Measurements from ENCODE around the gene NAV3.

The NAV3 gene

DNA sequence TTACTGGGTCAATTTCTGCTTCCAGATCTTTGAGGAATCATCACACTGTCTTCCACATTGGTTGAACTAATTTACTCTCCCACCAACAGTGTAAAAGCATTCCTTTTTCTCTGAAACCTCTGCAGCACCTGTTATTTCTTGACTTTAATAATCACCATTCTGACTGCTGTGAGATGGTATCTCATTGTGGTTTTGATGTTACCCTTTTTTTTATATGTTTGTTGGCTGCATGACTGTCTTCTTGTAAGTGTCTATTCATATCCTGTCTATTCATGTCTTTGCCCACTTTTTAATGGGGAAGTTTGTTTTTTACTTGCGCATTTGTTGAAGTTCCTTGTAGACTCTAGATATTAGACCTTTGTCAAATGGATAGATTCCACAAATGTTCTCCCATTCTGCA lies 324.9 kb downstream of the NAV3 start:
- CTCF ChIA-PET, result no interaction called here
- H3K27me3 Mint-ChIP-seq, result no peaks in the 10 kb centered on the region

GRCh38 chr12:78156751-78157150 lies 326.1 kb downstream of the NAV3 start:
- H3K27ac Mint-ChIP-seq, result no peak overlapping the region
- H3K4me1 Mint-ChIP-seq, result no peaks in the 10 kb centered on the region
- H3K9me3 Mint-ChIP-seq, result no peaks in the 10 kb centered on the region
- no peak for DNase-seq
- no peaks in the 10 kb centered on the region for H3K36me3 Mint-ChIP-seq
- CTCF ChIA-PET, result no interaction called here
- no peaks in the 10 kb centered on the region for H3K27me3 Mint-ChIP-seq
- H3K4me3 Mint-ChIP-seq, result no peak overlapping the region

More for the DNA sequence above, 324.9 kb downstream of the NAV3 start:
- no peak overlapping the region for H3K27ac Mint-ChIP-seq
- H3K9me3 Mint-ChIP-seq, result no peaks in the 10 kb centered on the region
- no peak for DNase-seq
- no peaks in the 10 kb centered on the region for H3K4me1 Mint-ChIP-seq
- no peak overlapping the region for H3K4me3 Mint-ChIP-seq
- H3K36me3 Mint-ChIP-seq, result no peaks in the 10 kb centered on the region

- Mint-ChIP-seq H3K4me3 (no peak overlapping the region), H3K9me3 (no peaks in the 10 kb centered on the region), H3K4me1 (no peaks in the 10 kb centered on the region), H3K27ac (no peak overlapping the region), H3K27me3 (no peaks in the 10 kb centered on the region), H3K36me3 (no peaks in the 10 kb centered on the region)
- no peak for DNase-seq
- CTCF ChIA-PET, result no interaction called here
Measured at GRCh38 chr12:78157199-78157598, 326.5 kb downstream of the NAV3 start.

DNA sequence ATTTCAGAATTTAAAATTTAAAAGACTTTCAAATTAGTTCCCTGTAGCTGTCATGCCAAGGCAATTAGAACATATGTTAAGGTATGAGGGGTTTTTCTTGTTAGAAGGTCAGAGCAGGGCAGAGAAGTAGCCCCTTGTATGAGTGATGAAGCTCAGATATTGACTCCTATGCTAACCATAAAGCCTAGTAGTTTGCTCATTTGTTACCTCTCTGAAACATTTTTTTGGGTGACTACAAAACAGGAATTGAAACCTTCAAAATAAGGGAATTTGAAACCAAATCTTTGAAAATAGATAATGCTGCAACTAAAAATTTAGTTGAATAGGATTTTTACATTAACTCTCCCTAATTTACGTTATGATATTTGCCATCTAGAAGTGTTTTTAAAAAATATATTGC lies 333.5 kb downstream of the NAV3 start:
- H3K4me1 Mint-ChIP-seq, result no peaks in the 10 kb centered on the region
- CTCF ChIA-PET, result no interaction called here
- no peak for DNase-seq
- H3K27ac Mint-ChIP-seq, result no peak overlapping the region
- no peaks in the 10 kb centered on the region for H3K27me3 Mint-ChIP-seq
- H3K4me3 Mint-ChIP-seq, result no peak overlapping the region
- H3K9me3 Mint-ChIP-seq, result no peaks in the 10 kb centered on the region
- no peaks in the 10 kb centered on the region for H3K36me3 Mint-ChIP-seq

GRCh38 chr12:78167510-78167909 lies 336.8 kb downstream of the NAV3 start:
- CTCF ChIA-PET, result no interaction called here

GRCh38 chr12:78171061-78171460 lies 340.4 kb downstream of the NAV3 start:
- CTCF ChIA-PET, result no interaction called here
- H3K27ac Mint-ChIP-seq, result no peak overlapping the region
- H3K27me3 Mint-ChIP-seq, result no peaks in the 10 kb centered on the region
- H3K9me3 Mint-ChIP-seq, result peaks cover 4% of the 10 kb centered on the region
- no peak for DNase-seq
- H3K36me3 Mint-ChIP-seq, result no peaks in the 10 kb centered on the region
- no peaks in the 10 kb centered on the region for H3K4me1 Mint-ChIP-seq
- no peak overlapping the region for H3K4me3 Mint-ChIP-seq

More at GRCh38 chr12:78167510-78167909, 336.8 kb downstream of the NAV3 start:
- H3K36me3 Mint-ChIP-seq, result no peaks in the 10 kb centered on the region
- no peak overlapping the region for H3K4me3 Mint-ChIP-seq
- DNase-seq, result no peak
- H3K27me3 Mint-ChIP-seq, result no peaks in the 10 kb centered on the region
- no peak overlapping the region for H3K27ac Mint-ChIP-seq
- H3K9me3 Mint-ChIP-seq, result peaks cover 2% of the 10 kb centered on the region
- H3K4me1 Mint-ChIP-seq, result no peaks in the 10 kb centered on the region

- peaks cover 4% of the 10 kb centered on the region for H3K9me3 Mint-ChIP-seq
- no peak overlapping the region for H3K4me3 Mint-ChIP-seq
- no peaks in the 10 kb centered on the region for H3K27me3 Mint-ChIP-seq
- CTCF ChIA-PET, result no interaction called here
- H3K27ac Mint-ChIP-seq, result no peak overlapping the region
- no peak for DNase-seq
- no peaks in the 10 kb centered on the region for H3K4me1 Mint-ChIP-seq
- H3K36me3 Mint-ChIP-seq, result no peaks in the 10 kb centered on the region
Measured at GRCh38 chr12:78176643-78177042, 345.9 kb downstream of the NAV3 start.

GRCh38 chr12:78177298-78177697 lies 346.6 kb downstream of the NAV3 start:
- DNase-seq, result no peak
- Mint-ChIP-seq H3K27ac (no peak overlapping the region), H3K4me3 (no peak overlapping the region), H3K9me3 (peaks cover 3% of the 10 kb centered on the region), H3K36me3 (no peaks in the 10 kb centered on the region), H3K27me3 (no peaks in the 10 kb centered on the region), H3K4me1 (no peaks in the 10 kb centered on the region)
- CTCF ChIA-PET, result no interaction called here

DNA sequence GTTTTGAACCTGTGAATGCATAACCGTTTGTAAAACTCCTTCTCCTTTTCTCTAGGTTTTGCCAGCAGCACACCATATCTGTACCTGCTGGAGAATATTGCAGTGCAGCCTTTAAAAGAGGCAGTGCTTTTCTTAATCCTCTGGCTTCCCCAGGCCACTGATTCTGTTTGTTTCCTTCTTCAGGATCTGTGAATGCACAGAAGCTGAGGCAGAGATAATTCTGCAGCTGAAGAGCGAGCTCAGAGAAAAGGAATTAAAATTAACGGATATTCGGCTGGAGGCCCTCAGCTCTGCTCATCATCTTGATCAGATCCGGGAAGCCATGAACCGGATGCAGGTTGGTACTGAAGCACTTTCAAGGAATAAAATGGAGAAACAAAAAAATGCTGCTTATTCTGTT lies 348.7 kb downstream of the NAV3 start:
- H3K9me3 Mint-ChIP-seq, result peaks cover 2% of the 10 kb centered on the region
- H3K4me3 Mint-ChIP-seq, result no peak overlapping the region
- H3K36me3 Mint-ChIP-seq, result no peaks in the 10 kb centered on the region
- no peaks in the 10 kb centered on the region for H3K27me3 Mint-ChIP-seq
- CTCF ChIA-PET, result no interaction called here
- no peak for DNase-seq
- H3K4me1 Mint-ChIP-seq, result no peaks in the 10 kb centered on the region
- no peak overlapping the region for H3K27ac Mint-ChIP-seq

GRCh38 chr12:78181544-78182162 lies 351.0 kb downstream of the NAV3 start:
- DNase-seq, result no peak
- Mint-ChIP-seq H3K27me3 (no peaks in the 10 kb centered on the region), H3K4me1 (no peaks in the 10 kb centered on the region), H3K9me3 (no peaks in the 10 kb centered on the region), H3K4me3 (no peak overlapping the region), H3K36me3 (no peaks in the 10 kb centered on the region), H3K27ac (no peak overlapping the region)
- CTCF ChIA-PET, result no interaction called here

- Mint-ChIP-seq H3K4me3 (no peak overlapping the region), H3K27me3 (no peaks in the 10 kb centered on the region), H3K4me1 (no peaks in the 10 kb centered on the region), H3K27ac (no peak overlapping the region), H3K9me3 (no peaks in the 10 kb centered on the region), H3K36me3 (no peaks in the 10 kb centered on the region)
- DNase-seq, result no peak
- CTCF ChIA-PET, result no interaction called here
Measured at GRCh38 chr12:78183824-78184223, 353.1 kb downstream of the NAV3 start.

- H3K27me3 Mint-ChIP-seq, result no peaks in the 10 kb centered on the region
- H3K36me3 Mint-ChIP-seq, result no peaks in the 10 kb centered on the region
- H3K9me3 Mint-ChIP-seq, result no peaks in the 10 kb centered on the region
- no peak overlapping the region for H3K27ac Mint-ChIP-seq
- no peaks in the 10 kb centered on the region for H3K4me1 Mint-ChIP-seq
- H3K4me3 Mint-ChIP-seq, result no peak overlapping the region
- CTCF ChIA-PET, result no interaction called here
- no peak for DNase-seq
Measured at GRCh38 chr12:78185109-78185508, 354.4 kb downstream of the NAV3 start.

DNA sequence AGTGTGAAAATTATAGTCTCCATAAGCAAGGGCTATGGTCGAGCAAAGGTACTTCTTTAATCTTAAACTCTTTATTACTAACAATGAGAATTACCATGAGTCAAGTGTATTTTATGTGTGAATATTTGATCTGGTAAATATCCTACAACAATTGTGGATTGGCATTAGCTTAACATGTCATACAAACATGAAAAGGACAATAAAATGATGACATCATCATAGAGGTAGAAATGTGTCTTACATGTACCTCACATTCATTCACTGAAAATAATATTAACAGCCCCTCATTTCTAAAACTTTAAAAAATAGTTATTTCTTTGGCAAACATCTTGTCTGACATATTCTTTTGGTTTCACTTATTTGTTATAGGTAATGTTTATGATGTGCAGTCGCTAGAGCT lies 355.0 kb downstream of the NAV3 start:
- Mint-ChIP-seq H3K36me3 (no peaks in the 10 kb centered on the region), H3K27me3 (no peaks in the 10 kb centered on the region), H3K27ac (no peak overlapping the region), H3K4me3 (no peak overlapping the region), H3K9me3 (no peaks in the 10 kb centered on the region), H3K4me1 (no peaks in the 10 kb centered on the region)
- no peak for DNase-seq
- CTCF ChIA-PET, result no interaction called here

DNA sequence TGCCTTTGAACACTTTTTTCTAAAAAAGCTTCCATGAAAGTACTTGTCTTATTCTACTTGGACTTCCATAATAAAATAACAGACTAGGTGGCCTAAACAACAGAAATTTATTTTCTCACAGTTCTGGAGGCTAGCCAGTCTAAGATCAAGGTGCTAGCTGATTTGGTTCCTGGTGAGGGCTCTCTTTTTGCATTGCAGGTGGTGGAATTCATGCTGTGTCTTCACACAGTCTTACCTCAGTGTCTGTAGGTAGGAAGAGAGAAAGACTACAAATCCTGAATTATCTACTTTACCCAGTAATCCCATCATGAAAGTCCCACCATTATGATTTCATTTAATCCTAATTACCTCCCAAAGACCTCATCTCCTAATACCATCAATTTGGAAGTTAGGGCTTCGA lies 356.0 kb downstream of the NAV3 start:
- H3K27me3 Mint-ChIP-seq, result no peaks in the 10 kb centered on the region
- no peak overlapping the region for H3K4me3 Mint-ChIP-seq
- no peak for DNase-seq
- no peaks in the 10 kb centered on the region for H3K36me3 Mint-ChIP-seq
- H3K27ac Mint-ChIP-seq, result no peak overlapping the region
- no peaks in the 10 kb centered on the region for H3K4me1 Mint-ChIP-seq
- CTCF ChIA-PET, result no interaction called here
- no peaks in the 10 kb centered on the region for H3K9me3 Mint-ChIP-seq

- no peak overlapping the region for H3K4me3 Mint-ChIP-seq
- no peaks in the 10 kb centered on the region for H3K4me1 Mint-ChIP-seq
- no peak overlapping the region for H3K27ac Mint-ChIP-seq
- no peaks in the 10 kb centered on the region for H3K27me3 Mint-ChIP-seq
- CTCF ChIA-PET, result no interaction called here
- H3K9me3 Mint-ChIP-seq, result no peaks in the 10 kb centered on the region
- DNase-seq, result no peak
- H3K36me3 Mint-ChIP-seq, result no peaks in the 10 kb centered on the region
Measured at GRCh38 chr12:78187741-78188140, 357.0 kb downstream of the NAV3 start.

- CTCF ChIA-PET, result no interaction called here
- no peak for DNase-seq
- no peaks in the 10 kb centered on the region for H3K9me3 Mint-ChIP-seq
- no peaks in the 10 kb centered on the region for H3K27me3 Mint-ChIP-seq
- H3K4me1 Mint-ChIP-seq, result no peaks in the 10 kb centered on the region
- H3K36me3 Mint-ChIP-seq, result no peaks in the 10 kb centered on the region
- no peak overlapping the region for H3K4me3 Mint-ChIP-seq
- H3K27ac Mint-ChIP-seq, result no peak overlapping the region
Measured at GRCh38 chr12:78189656-78190055, 359.0 kb downstream of the NAV3 start.

Measured in activated naive CD4-positive, alpha-beta T cell treated with anti-CD3 and anti-CD28 coated beads, Interleukin-2, amount 10 ng/mL, durations not matched to agents 7 days and 5 days (primary cell).